HG03565 (cell line): ENCODE data around the gene PLEKHA7.
"Not testable (repeated sequence)": the region's sequence is repeated elsewhere in the genome, so short reads cannot be mapped to it uniquely, and the experiment has no call there.

Source experiments
- ATAC-seq: cut with Tn5 transposase; IDR thresholded peaks from one replicate; pipeline ENCODE4 v1.9.1; 2021; ENCODE audit warnings: mild to moderate bottlenecking, moderate library complexity; ENCODE audit not compliant: unreplicated experiment

PLEKHA7 gene

DNA sequence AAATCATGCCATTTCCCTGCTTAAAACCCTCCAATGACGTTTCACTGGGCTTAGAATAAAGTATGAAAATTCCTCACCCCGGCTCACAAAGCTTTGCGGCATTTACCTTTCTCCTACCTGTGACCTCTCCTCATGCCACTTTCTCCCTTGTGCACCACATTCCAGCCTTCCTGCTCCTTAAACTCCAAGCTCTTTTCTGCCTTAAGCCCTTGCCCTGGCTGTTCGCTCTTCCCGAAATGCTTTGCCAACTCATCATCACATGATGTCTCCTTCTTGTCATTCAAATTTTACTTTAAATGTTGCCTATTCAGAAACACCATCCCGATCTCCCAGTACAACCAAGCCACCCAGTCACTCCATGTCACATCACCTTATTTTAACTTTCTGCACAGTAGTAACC lies 2.0 kb downstream of the PLEKHA7 start:
- ATAC-seq, result no peak

DNA sequence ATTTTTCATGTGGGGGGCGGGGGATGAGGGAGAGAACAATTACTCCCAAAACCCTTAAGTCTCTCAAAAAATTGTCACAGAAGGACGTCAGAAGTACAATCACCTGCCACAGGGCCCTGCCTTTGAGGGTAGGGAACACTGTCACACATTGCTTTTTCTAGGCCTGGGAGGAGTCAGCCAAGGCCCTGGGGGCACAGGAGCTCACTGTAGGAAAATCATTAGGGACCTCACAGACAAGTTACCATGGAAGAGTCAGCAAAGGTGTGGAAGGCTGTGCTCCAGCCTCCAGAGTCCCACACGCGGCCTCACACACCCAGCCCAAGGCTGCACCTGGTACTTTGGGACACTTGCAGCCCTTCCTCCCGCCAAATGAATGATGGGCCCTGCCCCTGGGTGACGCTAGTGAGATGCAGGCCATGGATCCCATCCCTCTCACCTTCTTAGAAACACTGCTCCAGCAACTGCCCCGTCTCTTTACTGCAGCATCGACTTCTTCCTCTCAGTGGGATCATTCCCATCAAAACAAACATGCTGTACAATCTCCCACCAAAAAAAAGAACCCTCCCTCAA lies 3.3 kb downstream of the PLEKHA7 start:
- no peak for ATAC-seq

DNA sequence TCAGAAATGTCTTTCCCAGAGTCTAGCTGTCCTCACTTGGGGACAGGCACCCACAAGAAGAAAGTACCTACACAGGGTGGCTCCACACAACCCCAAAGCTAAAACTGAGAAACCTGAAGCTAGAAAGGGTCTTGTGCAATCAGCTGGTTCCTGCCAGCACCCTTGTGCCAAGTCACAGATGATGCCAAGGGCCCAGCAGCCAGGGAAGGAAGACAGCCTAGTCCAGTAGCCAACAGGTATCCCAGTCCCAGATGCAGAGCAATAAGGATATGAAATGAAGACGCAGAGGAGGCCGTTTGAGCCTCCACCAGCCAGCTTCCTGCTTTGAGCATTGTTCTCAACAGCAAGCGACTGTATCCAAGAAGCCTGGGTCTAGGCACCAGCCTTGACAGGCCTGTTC lies 6.1 kb downstream of the PLEKHA7 start:
- ATAC-seq, result no peak

- no peak for ATAC-seq
These were observed 8.6 kb downstream of the PLEKHA7 start for GRCh38 chr11:17005646-17006045.

DNA sequence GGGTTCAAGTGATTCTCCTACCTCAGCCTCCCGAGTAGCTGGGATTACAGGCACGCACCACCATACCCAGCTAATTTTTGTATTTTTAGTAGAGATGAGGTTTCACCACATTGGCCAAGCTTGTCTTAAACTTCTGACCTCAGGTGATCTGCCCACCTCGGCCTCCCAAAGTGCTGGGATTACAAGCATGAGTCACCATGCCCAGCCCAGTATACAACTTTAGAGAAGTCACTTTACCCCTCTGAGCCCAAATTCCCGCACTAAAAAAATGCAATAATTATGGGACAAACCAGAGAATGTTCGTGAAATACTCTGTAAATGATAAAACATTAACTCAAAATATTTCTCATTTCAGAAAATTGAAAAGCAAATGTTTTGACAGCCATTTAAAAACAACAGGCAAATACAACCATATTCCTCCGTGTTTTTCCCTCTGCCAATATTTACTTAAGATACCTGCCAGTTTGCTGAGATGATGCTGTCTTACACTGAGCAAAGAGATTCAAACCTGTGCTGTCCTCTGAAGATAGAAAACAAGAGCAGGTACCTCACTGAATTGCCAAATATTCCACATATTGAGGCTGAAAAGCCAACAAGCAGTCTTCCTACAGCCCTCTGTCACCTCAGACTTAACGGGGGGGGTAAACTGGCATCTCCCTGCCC lies 9.6 kb downstream of the PLEKHA7 start:
- no peak for ATAC-seq

GRCh38 chr11:17003426-17003825 lies 10.8 kb downstream of the PLEKHA7 start:
- no peak for ATAC-seq

DNA sequence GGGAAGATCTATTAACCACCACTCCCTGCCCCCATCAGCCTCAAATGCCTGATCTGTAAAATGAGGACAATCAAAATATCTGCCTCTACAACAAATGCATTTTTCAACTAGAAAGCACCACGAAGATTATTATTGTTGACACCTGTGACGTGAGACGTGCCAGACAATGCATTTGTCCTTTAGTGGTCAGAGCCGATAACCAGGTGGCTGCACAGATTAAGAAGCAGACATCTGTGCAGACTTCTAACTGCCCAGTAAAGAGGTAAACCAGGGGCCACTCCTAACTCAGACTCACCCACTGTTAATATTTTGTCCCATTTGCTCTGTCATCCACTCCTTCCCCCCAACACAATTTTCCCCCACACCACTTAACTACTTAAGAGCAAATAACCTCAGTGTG lies 11.7 kb downstream of the PLEKHA7 start:
- ATAC-seq, result no peak

DNA sequence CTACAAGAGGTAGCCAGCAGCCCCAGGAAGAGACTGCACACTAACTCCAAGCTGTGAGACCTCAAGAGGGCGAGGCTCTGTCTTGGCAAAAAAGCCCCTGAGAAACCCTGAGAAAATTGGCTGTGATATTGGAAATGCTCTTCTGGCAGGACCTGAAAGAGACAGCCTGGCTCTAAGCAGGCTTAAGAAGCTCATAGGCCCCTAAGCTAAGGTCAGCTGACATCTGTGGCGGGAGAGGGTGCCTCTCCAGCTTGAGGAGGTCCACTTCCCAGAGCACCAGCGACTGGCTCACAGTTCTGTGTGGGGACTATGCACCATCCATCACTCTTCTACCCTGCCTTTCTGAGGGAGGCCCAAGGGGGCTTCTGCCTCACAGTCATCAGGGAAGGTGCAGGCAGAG lies 12.4 kb downstream of the PLEKHA7 start:
- no peak for ATAC-seq

- ATAC-seq, result no peak
These were observed 13.2 kb downstream of the PLEKHA7 start for GRCh38 chr11:17000987-17001386.

- not testable (repeated sequence) for ATAC-seq
These were observed 14.0 kb downstream of the PLEKHA7 start for GRCh38 chr11:17000253-17000652.

DNA sequence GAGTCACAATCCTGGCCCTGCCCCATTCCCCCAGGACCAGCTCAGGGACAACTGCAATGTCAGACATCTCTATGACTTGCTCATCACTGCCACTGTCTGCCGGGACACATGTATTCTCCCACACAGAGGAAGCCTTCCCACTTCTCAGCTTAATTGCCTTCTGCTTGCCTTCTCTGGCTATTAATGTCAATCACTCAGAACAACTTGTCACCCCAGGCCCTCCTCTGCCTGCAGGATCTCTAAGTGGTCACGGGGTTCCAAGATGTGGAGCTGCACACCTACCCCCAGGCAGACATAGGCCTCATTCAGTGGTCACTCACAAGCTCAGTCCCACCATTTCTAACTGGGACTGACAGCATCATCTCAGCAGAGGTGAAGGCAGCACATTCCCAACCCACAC lies 15.1 kb downstream of the PLEKHA7 start:
- ATAC-seq, result no peak

DNA sequence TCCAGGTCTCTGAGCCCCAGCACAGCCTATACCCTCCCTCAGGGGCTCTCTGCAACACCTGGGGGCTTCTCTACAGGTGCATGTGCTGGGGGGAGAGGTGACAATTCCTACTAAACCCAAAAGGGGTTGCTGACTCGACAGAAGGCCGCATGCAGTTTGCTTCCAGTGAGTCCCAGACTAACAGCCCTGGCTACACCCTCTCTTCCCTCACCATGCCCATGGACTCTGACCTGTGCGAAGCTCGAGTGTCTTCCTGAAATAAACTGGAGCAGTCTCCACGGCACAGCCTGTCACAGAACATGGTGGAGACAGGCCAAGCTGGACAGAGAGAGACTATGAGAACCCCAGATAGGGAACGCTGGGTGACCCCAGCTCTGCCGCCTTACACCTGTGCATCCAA lies 16.6 kb downstream of the PLEKHA7 start:
- ATAC-seq, result no peak

DNA sequence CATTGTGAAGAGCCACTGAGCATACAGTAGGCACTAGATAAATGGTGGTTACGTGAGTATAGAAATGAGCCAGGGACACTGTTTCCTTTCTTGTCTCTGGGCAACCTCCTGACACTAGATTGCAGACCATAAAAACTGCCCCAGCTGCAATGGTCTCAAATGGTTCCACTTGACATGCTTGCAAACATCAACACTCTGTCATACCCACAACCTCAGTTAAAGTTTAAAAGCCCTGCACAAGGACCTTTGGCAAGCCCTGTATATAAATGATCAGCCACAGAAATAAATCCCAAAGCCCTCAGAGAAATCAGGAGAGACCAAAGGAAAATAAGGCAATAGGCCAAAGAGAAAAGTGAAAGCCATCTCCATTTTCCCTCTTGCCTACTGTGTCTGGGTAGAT lies 20.7 kb downstream of the PLEKHA7 start:
- ATAC-seq, result no peak

DNA sequence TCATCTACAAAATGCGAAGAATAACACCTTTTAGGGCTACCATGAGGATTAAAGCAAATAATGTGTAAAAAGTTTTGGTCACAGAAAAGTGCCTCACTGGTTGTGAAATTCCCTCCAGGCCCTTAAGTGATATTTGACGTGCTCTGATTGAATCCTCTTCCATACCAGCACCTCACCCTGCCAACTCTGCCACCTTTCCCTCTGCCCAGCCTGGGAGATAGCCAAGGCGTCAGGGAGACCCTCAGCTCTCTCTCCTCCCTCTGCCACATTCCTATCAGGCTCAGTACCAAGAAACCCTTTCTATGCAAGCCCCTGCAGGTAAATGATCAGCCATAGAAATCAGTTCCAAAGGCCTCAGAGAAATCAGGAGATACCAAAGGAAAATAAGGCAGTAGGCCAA lies 21.4 kb downstream of the PLEKHA7 start:
- no peak for ATAC-seq

GRCh38 chr11:16989554-16989953 lies 24.7 kb downstream of the PLEKHA7 start:
- ATAC-seq, result no peak

DNA sequence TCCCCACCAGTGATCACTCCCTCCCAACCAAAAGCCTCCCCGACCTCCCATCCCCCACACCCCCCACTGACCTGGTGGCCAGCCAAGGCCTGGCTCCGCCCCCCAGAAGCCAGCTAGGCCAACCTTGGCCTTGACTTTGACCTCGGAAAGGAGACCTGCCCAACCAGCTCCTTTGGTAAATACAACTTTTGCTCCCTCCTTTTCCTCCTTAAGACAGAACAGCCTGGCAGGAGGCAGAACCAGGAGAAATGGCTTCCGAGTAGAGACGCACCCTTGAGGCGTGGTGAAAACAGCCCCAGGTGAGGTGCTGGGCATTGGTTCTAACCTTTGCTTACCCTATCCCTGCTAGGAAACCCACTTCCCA lies 27.0 kb downstream of the PLEKHA7 start:
- ATAC-seq, result no peak

- peak; percentile 95 for ATAC-seq
These were observed 27.6 kb downstream of the PLEKHA7 start for GRCh38 chr11:16986434-16987204.

DNA sequence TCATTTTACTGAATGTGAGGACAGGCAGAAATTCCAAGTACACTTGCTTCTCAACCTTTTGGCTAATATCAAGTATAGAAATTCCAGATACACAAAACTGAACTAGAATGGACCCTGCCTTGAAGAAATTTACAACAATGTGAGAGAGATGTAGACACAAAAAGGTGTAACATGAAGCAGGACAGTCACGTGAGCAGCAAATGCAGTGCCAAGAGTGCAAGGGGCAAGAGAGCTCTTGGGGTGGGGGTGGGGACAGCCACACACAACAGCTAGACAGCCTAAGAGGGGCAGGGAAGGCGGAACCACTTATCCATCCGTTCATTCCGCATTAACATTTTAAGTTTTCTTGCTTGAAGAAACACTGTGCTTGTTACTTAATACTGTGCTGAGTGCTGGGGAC lies 28.9 kb downstream of the PLEKHA7 start:
- ATAC-seq, result no peak

DNA sequence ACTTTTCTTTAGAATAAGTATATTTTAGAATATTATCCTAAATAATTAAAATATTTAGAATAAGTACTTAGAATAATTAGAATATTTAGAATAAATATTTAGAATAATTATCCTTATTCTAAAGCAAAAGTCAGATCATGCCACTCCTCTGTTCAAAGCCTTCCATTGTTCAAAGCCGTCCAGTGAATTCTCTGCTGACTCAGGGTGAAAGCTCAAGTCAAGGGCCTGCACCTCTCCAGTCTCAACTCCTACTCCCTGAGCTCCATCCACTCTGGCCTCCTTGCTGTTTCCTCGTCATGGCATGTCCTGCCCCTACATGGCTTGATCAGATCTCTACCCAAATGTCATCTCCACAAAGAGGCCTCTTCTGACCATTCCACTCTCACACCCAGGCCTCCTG lies 30.0 kb downstream of the PLEKHA7 start:
- no peak for ATAC-seq

- ATAC-seq, result no peak
These were observed 31.4 kb downstream of the PLEKHA7 start for GRCh38 chr11:16982809-16983208.

DNA sequence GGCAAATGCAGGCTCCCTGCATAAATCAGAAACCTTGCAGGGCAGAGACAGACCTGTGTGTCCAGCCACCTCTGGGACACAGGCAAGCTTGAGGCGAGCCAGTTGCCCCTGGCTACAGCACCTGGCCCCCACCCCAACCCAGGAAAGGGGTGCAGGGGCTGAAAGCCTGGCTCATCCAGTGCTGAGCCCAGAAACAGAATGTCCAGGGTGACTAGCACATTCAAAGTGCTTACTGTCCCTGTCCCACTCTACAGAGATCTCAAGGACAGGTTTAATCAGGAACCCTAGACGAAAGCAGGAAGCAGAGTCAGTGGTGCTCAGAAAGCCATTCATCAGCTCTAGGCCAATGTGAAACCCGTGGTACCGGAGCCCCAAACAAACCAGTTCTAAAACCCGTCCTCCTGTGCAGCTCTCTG lies 31.9 kb downstream of the PLEKHA7 start:
- ATAC-seq, result no peak

- no peak for ATAC-seq
These were observed 32.5 kb downstream of the PLEKHA7 start for GRCh38 chr11:16981651-16982194.
